ENCODE results near the gene LARGE1.
"Not testable (repeated sequence)": the region's sequence is repeated elsewhere in the genome, so short reads cannot be mapped to it uniquely, and the experiment has no call there.

Gene LARGE1

GRCh38 chr22:33572086-33572485, 348.2 kb downstream of the LARGE1 start:
- DNase-seq (ENCODE audit: extremely low read depth in 1 of 2, low read depth in 1 of 2): no peak

- DNase-seq (ENCODE audit: extremely low read depth in 1 of 2, low read depth in 1 of 2): no peak
These were observed 350.2 kb downstream of the LARGE1 start for GRCh38 chr22:33570110-33570509.

GRCh38 chr22:33569559-33569958, 350.7 kb downstream of the LARGE1 start:
- no peak for DNase-seq (ENCODE audit: extremely low read depth in 1 of 2, low read depth in 1 of 2)

GRCh38 chr22:33569018-33569417, 351.3 kb downstream of the LARGE1 start:
- DNase-seq (ENCODE audit: extremely low read depth in 1 of 2, low read depth in 1 of 2): no peak

GRCh38 chr22:33566495-33566894, 353.8 kb downstream of the LARGE1 start:
- DNase-seq (ENCODE audit: extremely low read depth in 1 of 2, low read depth in 1 of 2): not testable (repeated sequence)

GRCh38 chr22:33565580-33565995, 354.7 kb downstream of the LARGE1 start:
- DNase-seq (ENCODE audit: extremely low read depth in 1 of 2, low read depth in 1 of 2): no peak

- no peak for DNase-seq (ENCODE audit: extremely low read depth in 1 of 2, low read depth in 1 of 2)
These were observed 355.6 kb downstream of the LARGE1 start for GRCh38 chr22:33564683-33565082.

GRCh38 chr22:33563220-33563964, 356.9 kb downstream of the LARGE1 start:
- DNase-seq (ENCODE audit: extremely low read depth in 1 of 2, low read depth in 1 of 2): no peak

- no peak for DNase-seq (ENCODE audit: extremely low read depth in 1 of 2, low read depth in 1 of 2)
These were observed 357.8 kb downstream of the LARGE1 start for GRCh38 chr22:33562501-33562900.

- DNase-seq (ENCODE audit: extremely low read depth in 1 of 2, low read depth in 1 of 2): no peak
These were observed 359.0 kb downstream of the LARGE1 start for GRCh38 chr22:33561149-33561807.

GRCh38 chr22:33557836-33558235, 362.4 kb downstream of the LARGE1 start:
- DNase-seq (ENCODE audit: extremely low read depth in 1 of 2, low read depth in 1 of 2): no peak

GRCh38 chr22:33555814-33556522, 364.3 kb downstream of the LARGE1 start:
- no peak for DNase-seq (ENCODE audit: extremely low read depth in 1 of 2, low read depth in 1 of 2)

- no peak for DNase-seq (ENCODE audit: extremely low read depth in 1 of 2, low read depth in 1 of 2)
These were observed 366.8 kb downstream of the LARGE1 start for GRCh38 chr22:33553493-33553892.

- DNase-seq (ENCODE audit: extremely low read depth in 1 of 2, low read depth in 1 of 2): no peak
These were observed 375.6 kb downstream of the LARGE1 start for GRCh38 chr22:33544707-33545106.

GRCh38 chr22:33542722-33543121, 377.6 kb downstream of the LARGE1 start:
- DNase-seq (ENCODE audit: extremely low read depth in 1 of 2, low read depth in 1 of 2): no peak

- DNase-seq (ENCODE audit: extremely low read depth in 1 of 2, low read depth in 1 of 2): no peak
These were observed 378.1 kb downstream of the LARGE1 start for GRCh38 chr22:33542153-33542552.

- no peak for DNase-seq (ENCODE audit: extremely low read depth in 1 of 2, low read depth in 1 of 2)
These were observed 380.1 kb downstream of the LARGE1 start for GRCh38 chr22:33539902-33540751.

GRCh38 chr22:33539202-33539901, 380.9 kb downstream of the LARGE1 start:
- no peak for DNase-seq (ENCODE audit: extremely low read depth in 1 of 2, low read depth in 1 of 2)

GRCh38 chr22:33538277-33538885, 381.9 kb downstream of the LARGE1 start:
- no peak for DNase-seq (ENCODE audit: extremely low read depth in 1 of 2, low read depth in 1 of 2)

- DNase-seq (ENCODE audit: extremely low read depth in 1 of 2, low read depth in 1 of 2): no peak
These were observed 383.2 kb downstream of the LARGE1 start for GRCh38 chr22:33537059-33537458.
